ENCODE measurements around the gene KLHL5. TPM values are rescaled to one million over a fixed set of nuclear protein-coding genes. Genes with fewer than 3 reads are reported as not detected.
"Not testable (repeated sequence)": the region's sequence is repeated elsewhere in the genome, so short reads cannot be mapped to it uniquely, and the experiment has no call there.

Gene KLHL5
- total RNA-seq, 4 donors from 2014 or later: 13.5 to 27.3 (median 21.3) TPM

DNA sequence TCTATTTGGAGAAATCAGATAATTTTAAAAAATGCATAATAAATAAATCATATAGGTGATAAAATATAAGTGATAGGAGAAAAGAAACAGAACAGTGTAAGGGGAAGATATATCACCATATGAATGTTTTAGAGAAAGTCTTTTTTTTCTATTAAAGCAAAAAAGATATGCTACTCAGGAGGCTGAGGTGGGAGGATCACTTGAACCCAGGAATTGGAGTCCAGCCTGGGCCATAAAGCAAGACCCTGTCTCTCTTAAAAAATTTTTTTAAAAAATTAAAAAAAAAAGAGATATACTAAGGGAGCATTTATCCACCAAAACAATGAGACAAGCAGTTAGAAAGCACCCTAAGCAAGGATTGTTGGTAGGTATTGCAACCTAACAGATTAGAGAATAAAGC is 35.9 kb upstream of the KLHL5 start:
- H3K4me3 ChIP-seq: no peak overlapping the region
- no peaks in the 10 kb centered on the region for H3K27me3 ChIP-seq
- TF ChIP-seq, protein P1, sequence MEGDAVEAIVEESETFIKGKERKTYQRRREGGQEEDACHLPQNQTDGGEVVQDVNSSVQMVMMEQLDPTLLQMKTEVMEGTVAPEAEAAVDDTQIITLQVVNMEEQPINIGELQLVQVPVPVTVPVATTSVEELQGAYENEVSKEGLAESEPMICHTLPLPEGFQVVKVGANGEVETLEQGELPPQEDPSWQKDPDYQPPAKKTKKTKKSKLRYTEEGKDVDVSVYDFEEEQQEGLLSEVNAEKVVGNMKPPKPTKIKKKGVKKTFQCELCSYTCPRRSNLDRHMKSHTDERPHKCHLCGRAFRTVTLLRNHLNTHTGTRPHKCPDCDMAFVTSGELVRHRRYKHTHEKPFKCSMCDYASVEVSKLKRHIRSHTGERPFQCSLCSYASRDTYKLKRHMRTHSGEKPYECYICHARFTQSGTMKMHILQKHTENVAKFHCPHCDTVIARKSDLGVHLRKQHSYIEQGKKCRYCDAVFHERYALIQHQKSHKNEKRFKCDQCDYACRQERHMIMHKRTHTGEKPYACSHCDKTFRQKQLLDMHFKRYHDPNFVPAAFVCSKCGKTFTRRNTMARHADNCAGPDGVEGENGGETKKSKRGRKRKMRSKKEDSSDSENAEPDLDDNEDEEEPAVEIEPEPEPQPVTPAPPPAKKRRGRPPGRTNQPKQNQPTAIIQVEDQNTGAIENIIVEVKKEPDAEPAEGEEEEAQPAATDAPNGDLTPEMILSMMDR (IDR thresholded peaks at IDR 0.05): no peak
- TF ChIP-seq POLR2A (IDR thresholded peaks at IDR 0.05): no peak
- no peak for TF ChIP-seq POLR2AphosphoS5 (IDR thresholded peaks at IDR 0.05)
- TF ChIP-seq EP300 (IDR thresholded peaks at IDR 0.05; ENCODE audit: low read depth): no peak
- in situ Hi-C loops (cut with MboI; ENCODE audit: low pct_ligation_motif_present in 1 of 4, low pct_unique_long_range_greater_than_20kb in 1 of 4, low sequenced_read_pairs in 3 of 4): no loop called here
- H3K27ac ChIP-seq: no peak overlapping the region
- DNase-seq: no peak
- intact Hi-C loops (cut with DNase I; ENCODE audit: low total_unique reads): no loop called here
- H3K36me3 ChIP-seq: no peaks in the 10 kb centered on the region
- no peaks in the 10 kb centered on the region for H3K9me3 ChIP-seq
- peaks cover 0 to 4% (median 0%) of the 10 kb centered on the region in 4 donors for H3K4me1 ChIP-seq

DNA sequence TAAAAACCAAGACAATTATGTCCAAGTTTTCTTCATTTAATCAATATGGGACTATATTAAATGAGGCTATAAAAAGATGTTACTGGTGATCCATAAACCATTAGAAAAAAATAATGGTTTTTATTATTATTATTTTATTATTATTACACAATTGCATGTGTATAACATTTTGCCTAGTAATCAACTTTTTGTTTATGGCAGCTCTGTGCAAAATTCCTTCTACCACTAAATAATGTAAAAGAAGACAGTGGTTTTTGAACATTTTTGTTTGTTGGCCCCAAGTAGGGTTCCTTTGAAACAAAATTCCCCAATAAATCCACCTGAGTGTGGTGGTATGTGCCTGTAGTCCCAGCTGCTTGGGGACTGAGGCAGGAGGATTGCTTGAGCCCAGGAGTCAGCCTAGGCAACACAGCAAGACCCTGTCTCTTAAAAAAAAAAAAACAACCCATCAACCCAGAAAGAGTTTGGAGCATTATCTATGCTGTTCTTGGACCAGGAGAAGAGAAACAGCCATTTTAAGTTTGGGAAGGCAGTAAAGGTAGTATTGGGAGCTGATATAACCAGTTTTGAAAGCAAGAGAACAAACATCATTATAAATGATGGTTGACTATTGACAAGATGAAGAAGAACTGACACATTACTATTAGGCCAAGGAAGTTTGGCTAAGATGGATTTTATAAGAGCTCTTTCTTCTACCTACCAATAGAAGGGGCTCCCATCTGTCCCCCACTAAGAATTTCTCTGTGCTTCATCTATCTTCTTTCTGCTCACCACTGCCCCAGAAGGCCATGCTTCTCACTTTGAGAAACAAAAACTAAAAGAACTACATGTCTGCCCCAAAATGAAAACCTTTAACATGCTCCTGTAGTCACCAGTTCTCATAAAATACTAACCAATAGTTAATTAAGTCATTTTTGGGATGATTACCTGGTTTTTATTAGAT is 32.0 kb upstream of the KLHL5 start:
- intact Hi-C loops (cut with DNase I; ENCODE audit: low total_unique reads): no loop called here
- Histone ChIP-seq H3K27ac (peak overlapping the region in 1 of 4 donors; percentile 20), H3K4me1 (peaks cover 0 to 8% (median 0%) of the 10 kb centered on the region in 4 donors), H3K9me3 (no peaks in the 10 kb centered on the region), H3K36me3 (no peaks in the 10 kb centered on the region), H3K27me3 (no peaks in the 10 kb centered on the region), H3K4me3 (peak overlapping the region in 1 of 4 donors; percentile 22)
- TF ChIP-seq, protein P1 (IDR thresholded peaks at IDR 0.05): no peak
- TF ChIP-seq EP300 (IDR thresholded peaks at IDR 0.05; ENCODE audit: low read depth) (no peak), POLR2AphosphoS5 (IDR thresholded peaks at IDR 0.05) (no peak), POLR2A (IDR thresholded peaks at IDR 0.05) (no peak)
- in situ Hi-C loops (cut with MboI; ENCODE audit: low pct_ligation_motif_present in 1 of 4, low pct_unique_long_range_greater_than_20kb in 1 of 4, low sequenced_read_pairs in 3 of 4): no loop called here
- DNase-seq: no peak

DNA sequence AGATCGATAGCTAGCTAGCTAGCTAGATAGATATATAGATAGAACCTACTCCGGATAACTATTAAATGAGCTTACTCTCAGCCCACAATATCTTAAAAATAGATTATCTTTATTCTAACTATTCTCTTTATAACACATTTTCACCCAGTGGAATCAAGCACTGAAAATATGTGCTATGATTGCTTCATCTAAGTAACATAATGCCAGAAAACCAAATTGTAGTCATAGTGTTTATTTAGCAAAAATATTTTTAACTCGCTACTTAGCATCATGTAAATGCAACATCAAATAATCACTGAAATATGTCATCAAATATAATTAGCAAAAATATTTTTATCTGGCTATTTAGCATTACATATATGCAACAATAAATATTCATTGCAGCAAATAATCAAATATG is 31.3 kb upstream of the KLHL5 start:
- no peak for DNase-seq
- H3K36me3 ChIP-seq: no peaks in the 10 kb centered on the region
- TF ChIP-seq POLR2AphosphoS5 (IDR thresholded peaks at IDR 0.05) (no peak), EP300 (IDR thresholded peaks at IDR 0.05; ENCODE audit: low read depth) (no peak), POLR2A (IDR thresholded peaks at IDR 0.05) (no peak)
- TF ChIP-seq, protein P1 (IDR thresholded peaks at IDR 0.05): no peak
- H3K27ac ChIP-seq: peak overlapping the region in 1 of 4 donors; percentile 53
- peaks cover 0 to 8% (median 0%) of the 10 kb centered on the region in 4 donors for H3K4me1 ChIP-seq
- 51 to 62% methylated on average over 3 of the region's 3 CpGs for WGBS, 2 donors (ENCODE audit: low coverage in 1 of 2)
- in situ Hi-C loops (cut with MboI; ENCODE audit: low pct_ligation_motif_present in 1 of 4, low pct_unique_long_range_greater_than_20kb in 1 of 4, low sequenced_read_pairs in 3 of 4): no loop called here
- no peaks in the 10 kb centered on the region for H3K27me3 ChIP-seq
- no peaks in the 10 kb centered on the region for H3K9me3 ChIP-seq
- H3K4me3 ChIP-seq: peak overlapping the region in 1 of 4 donors; percentile 22
- intact Hi-C loops (cut with DNase I; ENCODE audit: low total_unique reads): no loop called here

DNA sequence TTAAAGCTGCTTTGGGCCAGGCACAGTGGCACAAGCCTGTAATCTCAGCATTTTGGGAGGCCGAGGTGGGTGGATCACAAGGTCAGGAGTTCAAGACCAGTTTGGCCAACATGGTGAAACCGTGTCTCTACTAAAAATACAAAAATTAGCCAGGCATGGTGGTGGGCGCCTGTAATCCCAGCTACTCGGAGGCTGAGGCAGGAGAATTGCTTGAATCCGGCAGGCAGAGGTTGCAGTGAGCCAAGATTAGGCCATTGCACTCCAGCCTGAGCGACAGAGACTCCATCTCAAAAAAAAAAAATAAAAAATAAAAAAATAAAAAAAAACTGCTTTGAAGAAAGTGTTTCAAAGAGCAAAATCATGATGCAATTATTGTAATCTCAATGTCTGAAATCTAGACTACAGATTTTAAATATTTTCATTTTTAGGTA is 30.4 kb upstream of the KLHL5 start:
- H3K36me3 ChIP-seq; DNase-seq; H3K4me1 ChIP-seq; H3K9me3 ChIP-seq; in situ Hi-C loops (cut with MboI; ENCODE audit: low pct_ligation_motif_present in 1 of 4, low pct_unique_long_range_greater_than_20kb in 1 of 4, low sequenced_read_pairs in 3 of 4); intact Hi-C loops (cut with DNase I; ENCODE audit: low total_unique reads); H3K27me3 ChIP-seq: not testable (repeated sequence)
- peak overlapping the region in 2 of 4 donors; percentile 2 to 13 for H3K4me3 ChIP-seq
- peak overlapping the region; percentile 28 to 61 (median 44) for H3K27ac ChIP-seq
- WGBS, 2 donors (ENCODE audit: low coverage in 1 of 2): 68 to 70% methylated on average over 6 of the region's 6 CpGs

All from transverse colon (tissue), 4 donors.